GM18511 (cell line): Measurements from ENCODE around the gene PACRG.

Source experiments
- ATAC-seq: cut with Tn5 transposase; IDR thresholded peaks from one replicate; pipeline ENCODE4 v1.9.1; 2021; ENCODE audit warnings: mild to moderate bottlenecking, moderate library complexity; ENCODE audit not compliant: unreplicated experiment

PACRG gene

GRCh38 chr6:163229050-163229449, 501.3 kb downstream of the PACRG start:
- no peak for ATAC-seq

DNA sequence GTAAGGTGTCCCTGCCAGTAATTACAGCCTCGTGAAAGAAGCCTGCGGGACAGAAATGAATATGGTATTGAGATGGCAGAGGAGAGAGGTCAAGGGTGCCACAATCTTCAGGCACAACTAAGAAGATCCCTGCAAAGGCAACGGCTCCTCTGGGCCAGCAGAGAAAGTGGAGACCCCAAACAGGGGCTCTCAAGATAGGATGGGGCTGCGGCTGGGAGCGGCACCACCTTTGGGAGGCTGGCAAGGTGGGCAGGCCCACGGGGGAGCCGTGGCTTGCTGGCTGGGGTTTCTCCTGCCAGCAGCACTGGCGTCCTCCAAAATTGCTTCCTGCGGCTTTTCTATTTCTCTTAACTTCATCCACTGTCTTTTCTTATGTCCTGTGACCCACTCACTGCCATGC, 503.1 kb downstream of the PACRG start:
- ATAC-seq, result no peak

- no peak for ATAC-seq
These were observed 503.7 kb downstream of the PACRG start for GRCh38 chr6:163231356-163232014.

DNA sequence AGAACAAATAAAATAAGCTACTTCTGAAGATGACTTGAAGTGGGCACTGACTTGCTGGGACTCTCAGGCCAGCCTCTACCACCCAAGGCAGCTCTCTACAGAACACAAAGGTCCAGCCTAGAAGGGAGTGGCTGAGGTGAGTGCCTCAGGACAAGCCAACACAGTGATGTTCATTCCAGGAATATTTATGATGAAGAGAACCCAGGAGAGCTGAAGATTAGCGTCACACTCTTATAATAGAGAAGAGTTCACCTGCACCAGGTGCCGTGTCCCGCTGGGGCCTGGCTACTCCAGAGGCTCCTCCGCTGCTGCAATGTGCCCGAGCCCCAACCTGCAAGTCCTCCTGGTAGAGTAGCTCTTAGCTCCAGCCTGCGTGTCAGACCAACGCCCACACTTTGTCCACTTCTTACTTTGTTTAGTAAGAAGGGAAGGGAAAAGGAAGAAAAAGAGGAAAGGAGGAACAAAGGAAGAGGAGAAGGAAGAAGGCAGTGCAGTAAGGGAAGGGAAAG, 504.3 kb downstream of the PACRG start:
- no peak for ATAC-seq

- no peak for ATAC-seq
These were observed 504.9 kb downstream of the PACRG start for GRCh38 chr6:163232649-163233048.

- no peak for ATAC-seq
These were observed 509.3 kb downstream of the PACRG start for GRCh38 chr6:163237110-163237509.

DNA sequence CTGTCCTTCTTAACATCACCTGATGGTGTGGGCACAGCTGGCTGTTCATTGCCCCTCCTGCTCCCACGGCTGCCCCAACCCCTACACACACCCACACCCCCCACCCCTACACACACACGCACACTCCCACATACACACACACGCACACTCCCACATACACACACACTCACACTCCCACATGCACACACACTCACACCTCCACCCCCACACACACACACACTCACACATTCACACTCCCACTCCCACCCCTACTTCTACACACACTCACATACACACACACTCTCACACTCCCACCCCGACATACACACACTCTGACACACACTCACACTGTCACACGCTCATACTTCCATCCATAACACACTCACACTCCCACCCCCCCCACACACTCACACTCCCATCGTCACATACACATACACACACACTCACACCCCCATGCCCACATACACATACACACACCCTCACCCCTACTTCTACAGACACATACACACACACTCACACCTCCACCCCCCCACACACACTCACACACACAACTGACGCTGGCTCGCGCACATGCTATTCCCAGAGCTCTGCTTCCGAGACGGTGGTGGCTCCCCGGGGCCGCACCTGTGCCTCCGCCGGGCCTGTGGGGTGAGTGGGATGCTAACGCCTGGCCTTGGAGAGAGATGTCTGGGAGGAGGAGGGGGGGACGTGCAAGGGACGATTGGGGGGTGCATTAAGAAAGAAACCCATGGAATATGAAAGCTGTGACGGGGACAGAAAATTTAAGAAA, 512.0 kb downstream of the PACRG start:
- no peak for ATAC-seq

GRCh38 chr6:163240556-163240955, 512.8 kb downstream of the PACRG start:
- ATAC-seq, result no peak

DNA sequence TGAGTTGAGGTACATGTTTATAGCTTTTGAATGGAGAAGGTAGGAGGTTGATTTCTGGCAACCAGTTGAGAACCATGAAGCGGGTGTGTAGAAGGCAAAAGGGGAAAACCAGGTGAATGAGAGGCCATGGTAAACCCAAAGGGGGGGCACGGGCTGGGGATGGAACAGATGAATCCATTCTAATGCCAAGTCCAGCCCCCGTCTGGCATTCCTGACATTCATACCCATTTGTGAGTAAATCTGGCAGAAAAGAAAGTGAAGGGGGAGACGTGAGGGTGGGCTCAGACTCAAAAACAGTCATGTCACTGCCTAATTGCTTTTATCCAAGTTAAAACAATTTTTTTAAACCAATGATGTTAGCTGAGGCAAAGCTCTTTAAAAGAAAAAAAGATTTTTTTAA, 513.9 kb downstream of the PACRG start:
- ATAC-seq, result no peak

GRCh38 chr6:163243083-163243482, 515.3 kb downstream of the PACRG start:
- no peak for ATAC-seq

- ATAC-seq, result no peak
These were observed 516.2 kb downstream of the PACRG start for GRCh38 chr6:163243692-163244589.

DNA sequence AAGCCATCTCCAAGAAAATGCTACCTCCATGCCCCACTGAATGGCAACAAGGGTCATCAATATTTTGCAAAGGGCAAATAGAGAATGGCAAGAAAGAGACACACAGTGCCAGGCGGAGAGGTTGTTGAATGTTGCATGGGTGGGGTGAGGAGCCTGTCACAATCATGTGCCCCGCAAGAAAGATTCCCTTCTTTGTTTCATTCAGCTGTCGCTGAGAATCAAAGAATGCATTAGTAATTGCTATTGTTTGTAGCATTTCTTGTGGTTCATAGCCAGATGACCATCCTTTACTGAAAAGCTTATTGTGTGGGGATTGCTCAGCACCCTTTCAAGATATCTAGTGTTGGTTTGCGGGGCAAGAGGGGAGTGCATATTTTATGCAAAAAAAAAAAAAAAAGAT, 520.3 kb downstream of the PACRG start:
- ATAC-seq, result no peak

GRCh38 chr6:163249651-163250101, 521.9 kb downstream of the PACRG start:
- ATAC-seq, result no peak

GRCh38 chr6:163250116-163250515, 522.3 kb downstream of the PACRG start:
- ATAC-seq, result no peak

DNA sequence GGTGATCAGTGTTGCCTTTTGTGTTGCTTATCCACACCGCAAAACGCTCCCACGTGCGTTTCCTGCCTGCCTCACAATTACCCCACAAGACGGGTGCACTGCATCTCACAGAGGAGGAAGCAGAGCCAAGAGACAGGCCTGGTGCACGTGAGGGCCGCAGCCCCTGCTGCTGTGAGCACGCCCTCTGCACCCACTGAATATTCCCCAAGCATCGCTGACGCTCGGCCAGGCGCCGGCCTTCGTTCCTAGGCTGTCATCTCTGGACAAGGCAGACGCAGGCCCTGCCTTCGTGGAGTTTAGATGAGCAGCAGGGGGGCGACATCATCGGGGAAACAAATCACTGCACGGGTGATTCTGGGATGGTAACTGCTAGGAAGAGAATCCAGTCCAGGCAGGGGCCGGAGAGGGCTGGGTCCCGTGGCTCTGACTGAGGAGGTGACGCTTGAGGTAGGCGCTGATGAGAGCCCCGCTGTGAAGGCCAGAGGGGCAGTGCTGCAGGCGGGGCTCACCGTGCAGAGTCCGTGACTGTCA, 524.4 kb downstream of the PACRG start:
- ATAC-seq, result no peak

GRCh38 chr6:163253556-163254213, 525.9 kb downstream of the PACRG start:
- ATAC-seq, result no peak

DNA sequence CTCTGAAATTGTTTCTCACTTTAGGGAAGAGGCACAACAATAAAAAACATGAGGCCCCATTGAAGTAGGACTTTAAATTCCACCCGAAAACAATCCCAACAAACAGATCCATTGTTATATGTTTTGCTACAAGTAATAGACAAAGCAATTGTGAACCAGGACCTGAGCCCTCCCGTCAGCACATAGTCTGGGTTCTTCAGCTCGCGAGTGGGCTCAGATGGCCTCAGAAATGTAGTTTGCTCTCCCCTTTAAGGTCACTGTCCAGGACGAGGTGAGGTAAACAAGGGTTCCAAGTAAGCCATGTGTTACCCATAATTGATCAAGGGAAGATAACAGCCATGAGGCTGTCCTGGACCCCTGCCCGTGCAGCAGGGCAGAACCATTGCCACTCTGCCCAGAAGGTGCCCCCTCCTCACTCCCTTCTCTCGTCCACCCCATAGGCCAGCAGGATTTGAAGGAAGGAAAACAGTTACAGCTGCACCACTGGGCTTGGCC, 526.6 kb downstream of the PACRG start:
- no peak for ATAC-seq

GRCh38 chr6:163255265-163255664, 527.5 kb downstream of the PACRG start:
- no peak for ATAC-seq

GRCh38 chr6:163259689-163260088, 531.9 kb downstream of the PACRG start:
- ATAC-seq, result no peak
